ENCODE measurements around the gene DLGAP4. TPM values are rescaled to one million over a fixed set of nuclear protein-coding genes. Genes with fewer than 3 reads are reported as not detected.

DLGAP4 gene
- total RNA-seq, 1 donor from 2014 or later = 99.1 TPM

GRCh38 chr20:36351937-36352336 lies 45.8 kb downstream of the DLGAP4 start:
- Mint-ChIP-seq H3K9me3 (no peaks in the 10 kb centered on the region), H3K4me1 (no peaks in the 10 kb centered on the region), H3K36me3 (no peaks in the 10 kb centered on the region), H3K27me3 (ENCODE audit: low read depth) (peaks cover 11% of the 10 kb centered on the region), H3K4me3 (no peak overlapping the region), H3K27ac (no peak overlapping the region)
- no peak for TF ChIP-seq CTCF (IDR thresholded peaks at IDR 0.05; ENCODE audit: unreplicated experiment)
- DNase-seq (ENCODE audit: low spot score in 2 of 2, unreplicated experiment in 2 of 2) = no peak

GRCh38 chr20:36352843-36353553 lies 46.9 kb downstream of the DLGAP4 start:
- Mint-ChIP-seq H3K27me3 (ENCODE audit: low read depth) (peaks cover 12% of the 10 kb centered on the region), H3K9me3 (no peaks in the 10 kb centered on the region), H3K4me1 (no peaks in the 10 kb centered on the region), H3K36me3 (no peaks in the 10 kb centered on the region), H3K27ac (no peak overlapping the region), H3K4me3 (no peak overlapping the region)
- TF ChIP-seq CTCF (IDR thresholded peaks at IDR 0.05; ENCODE audit: unreplicated experiment) = no peak
- DNase-seq (ENCODE audit: low spot score in 2 of 2, unreplicated experiment in 2 of 2) = no peak

- H3K27me3 Mint-ChIP-seq (ENCODE audit: low read depth) = peaks cover 12% of the 10 kb centered on the region
- H3K27ac Mint-ChIP-seq = no peak overlapping the region
- H3K4me3 Mint-ChIP-seq = no peak overlapping the region
- no peak for DNase-seq (ENCODE audit: low spot score in 2 of 2, unreplicated experiment in 2 of 2)
- no peaks in the 10 kb centered on the region for H3K9me3 Mint-ChIP-seq
- no peaks in the 10 kb centered on the region for H3K36me3 Mint-ChIP-seq
- no peaks in the 10 kb centered on the region for H3K4me1 Mint-ChIP-seq
- no peak for TF ChIP-seq CTCF (IDR thresholded peaks at IDR 0.05; ENCODE audit: unreplicated experiment)
Measured at GRCh38 chr20:36353740-36354139, 47.6 kb downstream of the DLGAP4 start.

- no peak overlapping the region for H3K27ac Mint-ChIP-seq
- H3K4me1 Mint-ChIP-seq = no peaks in the 10 kb centered on the region
- H3K36me3 Mint-ChIP-seq = no peaks in the 10 kb centered on the region
- H3K27me3 Mint-ChIP-seq (ENCODE audit: low read depth) = peaks cover 12% of the 10 kb centered on the region
- TF ChIP-seq CTCF (IDR thresholded peaks at IDR 0.05; ENCODE audit: unreplicated experiment) = no peak
- H3K4me3 Mint-ChIP-seq = no peak overlapping the region
- H3K9me3 Mint-ChIP-seq = no peaks in the 10 kb centered on the region
- DNase-seq (ENCODE audit: low spot score in 2 of 2, unreplicated experiment in 2 of 2) = no peak
Measured at GRCh38 chr20:36355469-36356171, 49.5 kb downstream of the DLGAP4 start.

GRCh38 chr20:36359668-36360406 lies 53.7 kb downstream of the DLGAP4 start:
- Mint-ChIP-seq H3K9me3 (no peaks in the 10 kb centered on the region), H3K4me1 (no peaks in the 10 kb centered on the region), H3K27ac (no peak overlapping the region), H3K27me3 (ENCODE audit: low read depth) (peaks cover 28% of the 10 kb centered on the region), H3K4me3 (no peak overlapping the region), H3K36me3 (no peaks in the 10 kb centered on the region)
- TF ChIP-seq CTCF (IDR thresholded peaks at IDR 0.05; ENCODE audit: unreplicated experiment) = no peak
- DNase-seq (ENCODE audit: low spot score in 2 of 2, unreplicated experiment in 2 of 2) = no peak

Measured in mesothelial cell of epicardium (in vitro differentiated cells).